Endothelial cell of umbilical vein (primary cell): ENCODE data around the gene XRRA1. TPM values are rescaled to one million over a fixed set of nuclear protein-coding genes. Genes with fewer than 3 reads are reported as not detected.

Experiments
- BruUV-seq: library from RNA; stranded (reverse); fragments of 400-500 nt; replicated peaks from 2 replicates; lab custom pipeline; 2021; lab: Mats Ljungman, UMichigan
- CTCF ChIA-PET: fragments of 300-600, 350-600 bp; sonication (Branson Sonifier 250); formaldehyde crosslinking; loops from one replicate; lab custom pipeline; 2021; ENCODE audit warnings: antibody characterized with exemption, inconsistent platforms; lab: Charles Lee
- POLR2A ChIA-PET: fragments of 300-600, 350-600 bp; sonication (Branson Sonifier 250); formaldehyde crosslinking; loops from one replicate; lab custom pipeline; 2021; ENCODE audit warnings: antibody characterized with exemption, inconsistent platforms; lab: Charles Lee
- DNase-seq: peaks from one replicate; pipeline ENCODE4 v3.0.0-alpha.2; 2011; ENCODE audit warnings: low read depth, low spot score
- FAIRE-seq: peaks from 2 replicates; lab custom pipeline; 2011; peaks lifted over from hg19 to GRCh38; lab: Jason Lieb, UNC
- H2AFZ ChIP-seq: 2 replicates; pipeline ENCODE4 v1.6.0; 2012; ENCODE audit warnings: low read depth, low read length, control low read depth, inconsistent platforms
- H3K27ac ChIP-seq: 2 replicates; pipeline ENCODE4 v1.5.1; 2011; ENCODE audit warnings: low read depth, mild to moderate bottlenecking, control low read depth, low read length, moderate library complexity; ENCODE audit not compliant: insufficient read depth
- H3K27me3 ChIP-seq, 2 experiments: 2 replicates each; pipeline versions ENCODE4 v1.6.0 to v1.6.1; 2011; ENCODE audit warnings: low read length in 2 of 2, mixed read lengths in 1 of 2; ENCODE audit not compliant: control insufficient read depth in 2 of 2, insufficient read depth in 2 of 2
- H3K36me3 ChIP-seq, 2 experiments: 2 replicates in 1 of 2; 3 replicates in 1 of 2; pipeline ENCODE4 v1.5.1; 2011; ENCODE audit warnings: low read length in 2 of 2, mild to moderate bottlenecking in 1 of 2, moderate library complexity in 1 of 2; ENCODE audit not compliant: control insufficient read depth in 2 of 2, insufficient read depth in 2 of 2; ENCODE audit errors: extremely low read depth in 1 of 2
- H3K4me1 ChIP-seq: 3 replicates; pipeline ENCODE4 v1.5.1; 2011; ENCODE audit warnings: mild to moderate bottlenecking, low read length; ENCODE audit not compliant: control insufficient read depth, insufficient read depth; ENCODE audit errors: extremely low read depth
- H3K4me2 ChIP-seq: 2 replicates; pipeline ENCODE4 v1.6.1; 2011; ENCODE audit warnings: low read length, control low read depth, mixed read lengths; ENCODE audit not compliant: insufficient read depth
- H3K4me3 ChIP-seq, 3 experiments: fragments of 200-600 bp in 1 of 3; sonication (generic), shearing (Covaris generic) in 1 of 3; replicated peaks in 1 of 3; 2 replicates each; pipeline ENCODE4 v1.5.1; 2011 to 2016; ENCODE audit warnings: control low read depth in 3 of 3, low read length in 3 of 3, mild to moderate bottlenecking in 2 of 3, inconsistent platforms in 1 of 3, low read depth in 1 of 3, moderate library complexity in 1 of 3; ENCODE audit not compliant: insufficient read depth in 1 of 3
- H3K79me2 ChIP-seq: 2 replicates; pipeline ENCODE4 v1.6.0; 2012; ENCODE audit warnings: low read length, inconsistent platforms; ENCODE audit not compliant: control insufficient read depth, insufficient read depth
- H3K9ac ChIP-seq: replicated peaks from 2 replicates; pipeline ENCODE3; 2011; ENCODE audit warnings: low read length, control low read depth; ENCODE audit not compliant: insufficient read depth; ENCODE audit errors: extremely low read depth
- H3K9me1 ChIP-seq: replicated peaks from 3 replicates; pipeline ENCODE4 v1.6.0; 2011; ENCODE audit warnings: mild to moderate bottlenecking, low read length; ENCODE audit not compliant: control insufficient read depth, insufficient read depth; ENCODE audit errors: extremely low read depth
- H3K9me3 ChIP-seq: replicated peaks from 2 replicates; pipeline ENCODE4 v1.5.1; 2012; ENCODE audit warnings: low read length, inconsistent platforms; ENCODE audit not compliant: control insufficient read depth, insufficient read depth
- H4K20me1 ChIP-seq: replicated peaks from 2 replicates; pipeline ENCODE3; 2011; ENCODE audit warnings: mild to moderate bottlenecking, low read length; ENCODE audit not compliant: control insufficient read depth, insufficient read depth; ENCODE audit errors: extremely low read depth
- EZH2 ChIP-seq: IDR thresholded peaks from 2 replicates; pipeline ENCODE4 v1.6.1; 2012; ENCODE audit warnings: borderline replicate concordance, low read depth, mild to moderate bottlenecking, moderate library complexity, low read length, inconsistent platforms; ENCODE audit not compliant: severe bottlenecking
- FOS ChIP-seq: IDR thresholded peaks from 2 replicates; pipeline ENCODE4 v1.6.1; 2011; ENCODE audit warnings: mild to moderate bottlenecking, low read length, moderate library complexity, borderline replicate concordance; ENCODE audit not compliant: insufficient read depth
- GATA2 ChIP-seq: IDR thresholded peaks from 2 replicates; pipeline ENCODE4 v1.7.0; 2011; ENCODE audit warnings: low read depth, mild to moderate bottlenecking, moderate library complexity, mixed read lengths, low read length; ENCODE audit not compliant: insufficient read length, insufficient read depth
- JUN ChIP-seq: IDR thresholded peaks from 2 replicates; pipeline ENCODE4 v1.6.1; 2011; ENCODE audit warnings: borderline replicate concordance, low read depth; ENCODE audit not compliant: insufficient read length, insufficient read depth
- MAX ChIP-seq: IDR thresholded peaks from 2 replicates; pipeline ENCODE4 v1.6.1; 2011; ENCODE audit not compliant: insufficient read depth, insufficient read length
- MYC ChIP-seq: IDR thresholded peaks from one replicate; pipeline ENCODE4 v1.6.1; 2011; ENCODE audit warnings: mild to moderate bottlenecking, low read depth, low read length
- POLR2A ChIP-seq: IDR thresholded peaks from 2 replicates; pipeline ENCODE4 v1.6.1; 2012; ENCODE audit warnings: low read depth, mild to moderate bottlenecking, control low read depth, low read length
- POLR2AphosphoS5 ChIP-seq: IDR thresholded peaks from 2 replicates; pipeline ENCODE4 v1.6.1; 2012; ENCODE audit warnings: low read depth, mild to moderate bottlenecking, control low read depth, low read length, moderate library complexity; ENCODE audit not compliant: insufficient read depth
- dilution Hi-C: fragments of 300-500 bp; cut with MboI; formaldehyde crosslinking; loops from one replicate; pipeline ENCODE4 v1.15.0; 2019; ENCODE audit warnings: low sequenced_read_pairs; ENCODE audit not compliant: extremely low pct_ligation_motif_present
- intact Hi-C: fragments of 100-400 bp; cut with micrococcal nuclease; formaldehyde crosslinking; loops from one replicate; pipeline ENCODE4 v1.10.0; 2022
- polyA plus RNA-seq, 4 experiments: library from polyadenylated mRNA; depleted of rRNA in 3 of 4; stranded (reverse) in 3 of 4; unstranded in 1 of 4; fragments of >200 nt; gene quantifications; 2 replicates each; pipeline versions ENCODE4 v1.2.1 to v1.2.3, GENCODE V29; 2011 to 2012; ENCODE audit warnings: missing spikeins in 1 of 4
- total RNA-seq: library from RNA; stranded (reverse); gene quantifications from 2 replicates; pipeline ENCODE4 v1.2.3, GENCODE V29; 2021
- TF ChIP-seq, protein P1 (sequence below), 2 donors: IDR thresholded peaks; 1 replicate in 1 of 2; 2 replicates in 1 of 2; pipeline ENCODE4 v1.5.1; 2011; ENCODE audit warnings: low read length in 2 of 2, mild to moderate bottlenecking in 2 of 2, moderate library complexity in 2 of 2, control low read depth in 1 of 2, inconsistent platforms in 1 of 2, low read depth in 1 of 2; ENCODE audit not compliant: insufficient read depth in 1 of 2; ENCODE audit errors: extremely low read depth in 1 of 2

The XRRA1 gene
- total and polyA plus RNA-seq, 2 donors (not counting 3 experiments of a cell fraction or from before 2014, with no cell fraction given): 8.6 to 11.2 TPM

- peaks cover 19% of the 10 kb centered on the region for H3K79me2 ChIP-seq
- H3K27me3 ChIP-seq: no peaks in the 10 kb centered on the region
- no peak overlapping the region for H3K4me2 ChIP-seq
- no TSS peak for BruUV-seq
- FAIRE-seq: no peak
- H3K9me3 ChIP-seq: no peaks in the 10 kb centered on the region
- CTCF ChIA-PET: interaction anchor here (1.2 to 1.8 kb wide), 2 partner anchors 11 to 42 kb away, joined by 4 to 7 read pairs; no protein-coding TSS in a partner anchor
- no peak overlapping the region for H3K27ac ChIP-seq
- H3K9me1 ChIP-seq: no peaks in the 10 kb centered on the region
- no peak overlapping the region for H2AFZ ChIP-seq
- H3K36me3 ChIP-seq: peaks cover 18 to 23% of the 10 kb centered on the region in 2 experiments
- no peaks in the 10 kb centered on the region for H4K20me1 ChIP-seq
- DNase-seq: no peak
- POLR2A ChIA-PET: no interaction called here
- TF ChIP-seq EZH2: no peak
- TF ChIP-seq, protein P1, sequence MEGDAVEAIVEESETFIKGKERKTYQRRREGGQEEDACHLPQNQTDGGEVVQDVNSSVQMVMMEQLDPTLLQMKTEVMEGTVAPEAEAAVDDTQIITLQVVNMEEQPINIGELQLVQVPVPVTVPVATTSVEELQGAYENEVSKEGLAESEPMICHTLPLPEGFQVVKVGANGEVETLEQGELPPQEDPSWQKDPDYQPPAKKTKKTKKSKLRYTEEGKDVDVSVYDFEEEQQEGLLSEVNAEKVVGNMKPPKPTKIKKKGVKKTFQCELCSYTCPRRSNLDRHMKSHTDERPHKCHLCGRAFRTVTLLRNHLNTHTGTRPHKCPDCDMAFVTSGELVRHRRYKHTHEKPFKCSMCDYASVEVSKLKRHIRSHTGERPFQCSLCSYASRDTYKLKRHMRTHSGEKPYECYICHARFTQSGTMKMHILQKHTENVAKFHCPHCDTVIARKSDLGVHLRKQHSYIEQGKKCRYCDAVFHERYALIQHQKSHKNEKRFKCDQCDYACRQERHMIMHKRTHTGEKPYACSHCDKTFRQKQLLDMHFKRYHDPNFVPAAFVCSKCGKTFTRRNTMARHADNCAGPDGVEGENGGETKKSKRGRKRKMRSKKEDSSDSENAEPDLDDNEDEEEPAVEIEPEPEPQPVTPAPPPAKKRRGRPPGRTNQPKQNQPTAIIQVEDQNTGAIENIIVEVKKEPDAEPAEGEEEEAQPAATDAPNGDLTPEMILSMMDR (IDR thresholded peaks at IDR 0.05; ENCODE audit: extremely low read depth in 1 of 2, insufficient read depth in 1 of 2, low read depth in 1 of 2, low read length in 2 of 2): no peak
- TF ChIP-seq FOS: no peak
- no peak for TF ChIP-seq JUN
- no peak for TF ChIP-seq POLR2AphosphoS5
- TF ChIP-seq MAX: no peak
- no peak for TF ChIP-seq GATA2
- no peak for TF ChIP-seq MYC
- no peak for TF ChIP-seq POLR2A
- dilution Hi-C loops (no loop called here), intact Hi-C loops (no loop called here)
- no peaks in the 10 kb centered on the region for H3K4me1 ChIP-seq
- no peak overlapping the region for H3K4me3 ChIP-seq
- no peak overlapping the region for H3K9ac ChIP-seq
Measured at GRCh38 chr11:74971424-74971823, 22.5 kb upstream of the XRRA1 start.
